Lower lobe of right lung (tissue), 2 donors: Measurements from ENCODE around the gene DNAJC5G. TPM values are rescaled to one million over a fixed set of nuclear protein-coding genes. Genes with fewer than 3 reads are reported as not detected.
A peak's percentile ranks its signal among the peaks of the same experiment; 100 is the strongest.

Experiments
- ATAC-seq, 2 donors: fragments of 200-7000 bp; cut with Tn5 transposase; one replicate each; pipeline ENCODE4 v1.9.1; 2020 to 2022; ENCODE audit warnings: mild to moderate bottlenecking in 2 of 2, moderate library complexity in 2 of 2
- DNase-seq: peaks from one replicate; pipeline ENCODE4 v3.0.0-alpha.2; 2020
- H3K27ac ChIP-seq: fragments of 200-600 bp; one replicate; pipeline ENCODE4 v1.8.0; 2022
- H3K27me3 ChIP-seq: fragments of 200-600 bp; one replicate; pipeline ENCODE4 v1.8.0; 2022; ENCODE audit warnings: low read depth
- H3K36me3 ChIP-seq: fragments of 200-600 bp; one replicate; pipeline ENCODE4 v1.8.0; 2022; ENCODE audit warnings: mild to moderate bottlenecking
- H3K4me1 ChIP-seq: fragments of 200-600 bp; one replicate; pipeline ENCODE4 v1.8.0; 2022
- H3K4me3 ChIP-seq: fragments of 200-600 bp; one replicate; pipeline ENCODE4 v1.8.0; 2022; ENCODE audit warnings: mild to moderate bottlenecking
- H3K9me3 ChIP-seq: fragments of 200-600 bp; one replicate; pipeline ENCODE4 v1.8.0; 2022
- CTCF ChIP-seq: fragments of 200-600 bp; IDR thresholded peaks from one replicate; pipeline ENCODE4 v1.8.0; 2022; ENCODE audit warnings: antibody characterized with exemption, mild to moderate bottlenecking
- intact Hi-C: fragments of 100-400 bp; cut with DNase I; formaldehyde crosslinking; loops from one replicate; pipeline ENCODE4 v1.11.0; 2022
- total RNA-seq: library from RNA; stranded (reverse); fragmentation: NEBNext Ultra II Directional; extraction: Animal tissue kit (Norgen Biotek cat#: 25700); gene quantifications from one replicate; pipeline ENCODE4 v1.2.1, GENCODE V29; 2021
- donor health status: DM: no; HTN: yes; CAD: no; lungs with severe emphysema.

The DNAJC5G gene
- total RNA-seq, 1 donor from 2014 or later: not detected

- H3K27ac ChIP-seq: no peak overlapping the region
- intact Hi-C loops: no loop called here
- H3K36me3 ChIP-seq: no peaks in the 10 kb centered on the region
- ATAC-seq: no peak
- H3K9me3 ChIP-seq: no peaks in the 10 kb centered on the region
- peaks cover 60% of the 10 kb centered on the region for H3K27me3 ChIP-seq
- DNase-seq: no peak
- H3K4me3 ChIP-seq: no peak overlapping the region
- no peak for TF ChIP-seq CTCF
- H3K4me1 ChIP-seq: no peaks in the 10 kb centered on the region
Observed at GRCh38 chr2:27255187-27255586, 20.0 kb upstream of the DNAJC5G start.

GRCh38 chr2:27255660-27256059 is 19.6 kb upstream of the DNAJC5G start:
- no peaks in the 10 kb centered on the region for H3K36me3 ChIP-seq
- H3K4me3 ChIP-seq: no peak overlapping the region
- no peak for ATAC-seq
- no peak overlapping the region for H3K27ac ChIP-seq
- H3K4me1 ChIP-seq: no peaks in the 10 kb centered on the region
- intact Hi-C loops: no loop called here
- H3K27me3 ChIP-seq: peaks cover 62% of the 10 kb centered on the region
- DNase-seq: no peak
- no peak for TF ChIP-seq CTCF
- H3K9me3 ChIP-seq: no peaks in the 10 kb centered on the region

GRCh38 chr2:27256855-27257454 is 18.3 kb upstream of the DNAJC5G start:
- intact Hi-C loops: no loop called here

GRCh38 chr2:27258051-27258450 is 17.2 kb upstream of the DNAJC5G start:
- intact Hi-C loops: no loop called here
- H3K27me3 ChIP-seq: peaks cover 68% of the 10 kb centered on the region

More at GRCh38 chr2:27256855-27257454, 18.3 kb upstream of the DNAJC5G start:
- Histone ChIP-seq H3K4me3 (no peak overlapping the region), H3K36me3 (no peaks in the 10 kb centered on the region), H3K4me1 (no peaks in the 10 kb centered on the region), H3K9me3 (no peaks in the 10 kb centered on the region), H3K27ac (no peak overlapping the region), H3K27me3 (peaks cover 66% of the 10 kb centered on the region)
- TF ChIP-seq CTCF: no peak
- DNase-seq: no peak
- ATAC-seq: no peak

GRCh38 chr2:27261241-27261925 is 13.8 kb upstream of the DNAJC5G start:
- ATAC-seq (no peak), DNase-seq (no peak)
- H3K4me3 ChIP-seq: peak overlapping the region; percentile 58
- no peaks in the 10 kb centered on the region for H3K9me3 ChIP-seq
- peaks cover 32% of the 10 kb centered on the region for H3K4me1 ChIP-seq
- peaks cover 98% of the 10 kb centered on the region for H3K27me3 ChIP-seq
- no peak for TF ChIP-seq CTCF
- H3K36me3 ChIP-seq: no peaks in the 10 kb centered on the region
- no peak overlapping the region for H3K27ac ChIP-seq
- intact Hi-C loops: no loop called here

More at GRCh38 chr2:27258051-27258450, 17.2 kb upstream of the DNAJC5G start:
- Histone ChIP-seq H3K4me3 (no peak overlapping the region), H3K36me3 (no peaks in the 10 kb centered on the region), H3K4me1 (peaks cover 8% of the 10 kb centered on the region), H3K9me3 (no peaks in the 10 kb centered on the region), H3K27ac (no peak overlapping the region)
- DNase-seq (no peak), ATAC-seq (no peak)
- TF ChIP-seq CTCF: no peak
